T-helper 17 cell (primary cell): ENCODE data around the gene ROR1. TPM values are rescaled to one million over a fixed set of nuclear protein-coding genes. Genes with fewer than 3 reads are reported as not detected.

Experiments
- ATAC-seq: fragments of 150-1000 bp; cut with Tn5 transposase; 2 replicates; pipeline ENCODE4 v1.10.0; 2021; ENCODE audit warnings: mild to moderate bottlenecking, moderate library complexity
- DNase-seq, 3 donors: peaks; one replicate each; pipeline versions ENCODE4 v3.0.0 to v3.0.0-alpha.2; 2020 to 2021
- H3K9me3 ChIP-seq: one replicate; pipeline ENCODE4 v1.7.0; 2013; ENCODE audit warnings: low read length, mild to moderate bottlenecking; ENCODE audit not compliant: control insufficient read depth, poor library complexity, severe bottlenecking
- H3K27ac Mint-ChIP-seq: one replicate; pipeline ENCODE4 v1.8.0; 2022; ENCODE audit warnings: mild to moderate bottlenecking, moderate library complexity, mixed read lengths
- H3K27me3 Mint-ChIP-seq: one replicate; pipeline ENCODE4 v1.8.0; 2022; ENCODE audit warnings: mixed read lengths
- H3K36me3 Mint-ChIP-seq: one replicate; pipeline ENCODE4 v1.8.0; 2022; ENCODE audit warnings: low read depth, mixed read lengths
- H3K4me1 Mint-ChIP-seq: one replicate; pipeline ENCODE4 v1.8.0; 2022; ENCODE audit warnings: mild to moderate bottlenecking, mixed read lengths
- H3K4me3 Mint-ChIP-seq: one replicate; pipeline ENCODE4 v1.8.0; 2022; ENCODE audit warnings: mild to moderate bottlenecking, moderate library complexity, mixed read lengths
- total RNA-seq, 4 donors: library from RNA in 2 of 4; stranded (reverse) in 2 of 4; gene quantifications; one replicate each; pipeline ENCODE4 v1.2.3 and lab custom pipeline; 2022 to 2026

ROR1 gene
- total RNA-seq, 2 donors from 2014 or later: not detected

GRCh38 chr1:63951059-63951946 lies 177.5 kb downstream of the ROR1 start:
- Mint-ChIP-seq H3K4me1 (no peaks in the 10 kb centered on the region), H3K27me3 (peaks cover 14% of the 10 kb centered on the region), H3K36me3 (no peaks in the 10 kb centered on the region), H3K27ac (no peak overlapping the region), H3K4me3 (no peak overlapping the region)
- H3K9me3 ChIP-seq: no peaks in the 10 kb centered on the region
- no peak for ATAC-seq
- DNase-seq: no peak

- Mint-ChIP-seq H3K27ac (no peak overlapping the region), H3K27me3 (peaks cover 14% of the 10 kb centered on the region), H3K4me1 (no peaks in the 10 kb centered on the region), H3K4me3 (no peak overlapping the region), H3K36me3 (no peaks in the 10 kb centered on the region)
- DNase-seq: no peak
- ATAC-seq: no peak
- H3K9me3 ChIP-seq: no peaks in the 10 kb centered on the region
Observed at GRCh38 chr1:63954187-63954586, 180.4 kb downstream of the ROR1 start.

GRCh38 chr1:63955370-63956145 lies 181.7 kb downstream of the ROR1 start:
- Mint-ChIP-seq H3K36me3 (no peaks in the 10 kb centered on the region), H3K4me1 (no peaks in the 10 kb centered on the region), H3K4me3 (no peak overlapping the region), H3K27me3 (peaks cover 14% of the 10 kb centered on the region), H3K27ac (no peak overlapping the region)
- no peaks in the 10 kb centered on the region for H3K9me3 ChIP-seq
- DNase-seq (no peak), ATAC-seq (no peak)

GRCh38 chr1:63958556-63958955 lies 184.7 kb downstream of the ROR1 start:
- Mint-ChIP-seq H3K27ac (no peak overlapping the region), H3K4me1 (peaks cover 2% of the 10 kb centered on the region), H3K36me3 (no peaks in the 10 kb centered on the region), H3K27me3 (peaks cover 10% of the 10 kb centered on the region), H3K4me3 (no peak overlapping the region)
- H3K9me3 ChIP-seq: no peaks in the 10 kb centered on the region
- ATAC-seq (no peak), DNase-seq (no peak)

GRCh38 chr1:63960326-63960725 lies 186.5 kb downstream of the ROR1 start:
- DNase-seq: no peak
- Mint-ChIP-seq H3K27ac (no peak overlapping the region), H3K4me1 (peaks cover 2% of the 10 kb centered on the region), H3K27me3 (peaks cover 10% of the 10 kb centered on the region), H3K4me3 (no peak overlapping the region), H3K36me3 (no peaks in the 10 kb centered on the region)
- ATAC-seq: no peak
- H3K9me3 ChIP-seq: no peaks in the 10 kb centered on the region

GRCh38 chr1:63966016-63966415 lies 192.2 kb downstream of the ROR1 start:
- Mint-ChIP-seq H3K27ac (no peak overlapping the region), H3K4me1 (peaks cover 2% of the 10 kb centered on the region), H3K27me3 (peaks cover 16% of the 10 kb centered on the region), H3K4me3 (no peak overlapping the region), H3K36me3 (no peaks in the 10 kb centered on the region)
- ATAC-seq (no peak), DNase-seq (no peak)
- no peaks in the 10 kb centered on the region for H3K9me3 ChIP-seq

GRCh38 chr1:63967901-63968300 lies 194.1 kb downstream of the ROR1 start:
- no peaks in the 10 kb centered on the region for H3K36me3 Mint-ChIP-seq
- DNase-seq (no peak), ATAC-seq (no peak)
- H3K4me1 Mint-ChIP-seq: no peaks in the 10 kb centered on the region
- H3K27ac Mint-ChIP-seq: no peak overlapping the region
- no peaks in the 10 kb centered on the region for H3K9me3 ChIP-seq
- no peak overlapping the region for H3K4me3 Mint-ChIP-seq
- peaks cover 10% of the 10 kb centered on the region for H3K27me3 Mint-ChIP-seq

- ATAC-seq (no peak), DNase-seq (no peak)
- Mint-ChIP-seq H3K4me1 (no peaks in the 10 kb centered on the region), H3K4me3 (no peak overlapping the region), H3K27me3 (peaks cover 14% of the 10 kb centered on the region), H3K36me3 (no peaks in the 10 kb centered on the region), H3K27ac (no peak overlapping the region)
- H3K9me3 ChIP-seq: no peaks in the 10 kb centered on the region
Observed at GRCh38 chr1:63968663-63969440, 195.0 kb downstream of the ROR1 start.

GRCh38 chr1:63969441-63969901 lies 195.7 kb downstream of the ROR1 start:
- Mint-ChIP-seq H3K4me1 (no peaks in the 10 kb centered on the region), H3K4me3 (no peak overlapping the region), H3K27me3 (peaks cover 14% of the 10 kb centered on the region), H3K36me3 (no peaks in the 10 kb centered on the region), H3K27ac (no peak overlapping the region)
- no peak for DNase-seq
- H3K9me3 ChIP-seq: no peaks in the 10 kb centered on the region
- ATAC-seq: no peak

- H3K27ac Mint-ChIP-seq: no peak overlapping the region
- H3K4me1 Mint-ChIP-seq: no peaks in the 10 kb centered on the region
- peaks cover 31% of the 10 kb centered on the region for H3K27me3 Mint-ChIP-seq
- no peaks in the 10 kb centered on the region for H3K36me3 Mint-ChIP-seq
- H3K4me3 Mint-ChIP-seq: no peak overlapping the region
- no peaks in the 10 kb centered on the region for H3K9me3 ChIP-seq
- DNase-seq (no peak), ATAC-seq (no peak)
Observed at GRCh38 chr1:63971557-63971956, 197.7 kb downstream of the ROR1 start.

GRCh38 chr1:63973005-63973419 lies 199.2 kb downstream of the ROR1 start:
- no peak overlapping the region for H3K27ac Mint-ChIP-seq
- ATAC-seq: no peak

GRCh38 chr1:63974966-63975365 lies 201.1 kb downstream of the ROR1 start:
- H3K27me3 Mint-ChIP-seq: peaks cover 46% of the 10 kb centered on the region
- no peak overlapping the region for H3K27ac Mint-ChIP-seq
- DNase-seq: no peak
- H3K36me3 Mint-ChIP-seq: no peaks in the 10 kb centered on the region
- no peaks in the 10 kb centered on the region for H3K9me3 ChIP-seq
- H3K4me3 Mint-ChIP-seq: no peak overlapping the region
- no peaks in the 10 kb centered on the region for H3K4me1 Mint-ChIP-seq
- no peak for ATAC-seq

More at GRCh38 chr1:63973005-63973419, 199.2 kb downstream of the ROR1 start:
- no peak for DNase-seq
- Mint-ChIP-seq H3K4me3 (no peak overlapping the region), H3K27me3 (peaks cover 38% of the 10 kb centered on the region), H3K36me3 (no peaks in the 10 kb centered on the region), H3K4me1 (no peaks in the 10 kb centered on the region)
- no peaks in the 10 kb centered on the region for H3K9me3 ChIP-seq

GRCh38 chr1:63975481-63975880 lies 201.7 kb downstream of the ROR1 start:
- no peaks in the 10 kb centered on the region for H3K9me3 ChIP-seq
- ATAC-seq (no peak), DNase-seq (no peak)
- H3K4me1 Mint-ChIP-seq: no peaks in the 10 kb centered on the region
- H3K27me3 Mint-ChIP-seq: peaks cover 51% of the 10 kb centered on the region
- H3K27ac Mint-ChIP-seq: no peak overlapping the region
- H3K36me3 Mint-ChIP-seq: no peaks in the 10 kb centered on the region
- H3K4me3 Mint-ChIP-seq: no peak overlapping the region
